HG03097 (cell line): ENCODE measurements around the gene ARHGAP18.

Experiments used
- ATAC-seq: cut with Tn5 transposase; IDR thresholded peaks from one replicate; pipeline ENCODE4 v1.9.1; 2021; ENCODE audit not compliant: unreplicated experiment, low FRiP score

ARHGAP18 gene

GRCh38 chr6:129647044-129647443 is 62.9 kb downstream of the ARHGAP18 start:
- peak; percentile 15 for ATAC-seq

- peak; percentile 53 for ATAC-seq
These were observed 63.3 kb downstream of the ARHGAP18 start for GRCh38 chr6:129646642-129647041.

GRCh38 chr6:129645830-129646579 is 64.0 kb downstream of the ARHGAP18 start:
- ATAC-seq: no peak

GRCh38 chr6:129645106-129645829 is 64.7 kb downstream of the ARHGAP18 start:
- no peak for ATAC-seq

- no peak for ATAC-seq
These were observed 65.4 kb downstream of the ARHGAP18 start for GRCh38 chr6:129644567-129645015.

- ATAC-seq: no peak
These were observed 66.0 kb downstream of the ARHGAP18 start for GRCh38 chr6:129643968-129644367.

- ATAC-seq: no peak
These were observed 66.8 kb downstream of the ARHGAP18 start for GRCh38 chr6:129643176-129643575.

GRCh38 chr6:129642322-129642721 is 67.7 kb downstream of the ARHGAP18 start:
- no peak for ATAC-seq

GRCh38 chr6:129641344-129641743 is 68.6 kb downstream of the ARHGAP18 start:
- no peak for ATAC-seq

- no peak for ATAC-seq
These were observed 71.3 kb downstream of the ARHGAP18 start for GRCh38 chr6:129638686-129639085.

GRCh38 chr6:129638055-129638684 is 71.8 kb downstream of the ARHGAP18 start:
- ATAC-seq: no peak

- ATAC-seq: no peak
These were observed 72.5 kb downstream of the ARHGAP18 start for GRCh38 chr6:129637340-129638054.

GRCh38 chr6:129635396-129636130 is 74.4 kb downstream of the ARHGAP18 start:
- ATAC-seq: no peak

GRCh38 chr6:129634411-129635230 is 75.4 kb downstream of the ARHGAP18 start:
- ATAC-seq: no peak

GRCh38 chr6:129633529-129633928 is 76.4 kb downstream of the ARHGAP18 start:
- no peak for ATAC-seq

- ATAC-seq: no peak
These were observed 77.8 kb downstream of the ARHGAP18 start for GRCh38 chr6:129632172-129632613.

- no peak for ATAC-seq
These were observed 78.9 kb downstream of the ARHGAP18 start for GRCh38 chr6:129631070-129631469.

- ATAC-seq: no peak
These were observed 79.4 kb downstream of the ARHGAP18 start for GRCh38 chr6:129630596-129630995.

- no peak for ATAC-seq
These were observed 81.7 kb downstream of the ARHGAP18 start for GRCh38 chr6:129628101-129628815.
